GM19099 (cell line): ENCODE results near the gene PTOV1.

Experiments
- POLR2A ChIP-seq: IDR thresholded peaks from 3 replicates; pipeline ENCODE4 v1.6.1; 2011; ENCODE audit warnings: low read depth; ENCODE audit not compliant: insufficient read length; ENCODE audit errors: extremely low read depth

Gene PTOV1

DNA sequence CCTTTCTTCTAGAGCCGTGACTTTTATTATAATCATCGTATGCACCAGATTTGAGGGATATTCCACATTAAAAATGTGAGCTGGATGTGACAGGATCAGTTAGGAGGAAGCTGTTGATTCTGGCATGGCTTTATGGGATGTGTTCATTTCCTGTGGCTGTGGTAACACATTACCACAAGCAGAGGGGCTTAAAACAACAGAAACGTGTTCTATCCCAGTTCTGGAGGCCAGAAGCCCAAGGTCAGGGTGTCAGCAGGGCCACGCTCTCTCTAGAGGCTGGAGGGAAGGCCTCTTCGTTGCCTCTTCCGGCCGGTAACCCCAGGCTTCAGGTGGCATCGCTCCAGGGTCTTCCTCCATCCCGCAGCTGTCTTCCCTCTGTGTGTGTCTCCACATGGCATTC, 18.4 kb upstream of the PTOV1 start:
- no peak for TF ChIP-seq POLR2A

DNA sequence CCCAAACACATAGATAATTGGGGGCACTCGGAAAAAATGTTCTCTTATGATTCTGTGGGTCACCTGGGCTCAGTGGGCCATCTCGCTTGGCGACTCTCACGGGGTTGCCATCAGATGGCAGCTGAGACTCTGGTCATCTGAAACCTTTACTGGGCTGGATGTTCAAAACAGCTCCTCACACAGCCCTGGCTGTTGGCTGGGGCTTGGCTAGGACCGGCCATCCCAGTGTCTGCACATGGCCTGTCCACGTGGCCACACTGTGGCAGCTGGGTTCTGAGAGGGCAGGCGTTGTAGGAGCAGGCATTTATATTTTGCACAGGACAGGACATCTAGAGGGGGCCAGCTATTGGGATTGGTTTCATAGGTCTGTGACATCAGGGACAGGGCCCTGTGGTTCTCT, 17.4 kb upstream of the PTOV1 start:
- TF ChIP-seq POLR2A, result no peak

DNA sequence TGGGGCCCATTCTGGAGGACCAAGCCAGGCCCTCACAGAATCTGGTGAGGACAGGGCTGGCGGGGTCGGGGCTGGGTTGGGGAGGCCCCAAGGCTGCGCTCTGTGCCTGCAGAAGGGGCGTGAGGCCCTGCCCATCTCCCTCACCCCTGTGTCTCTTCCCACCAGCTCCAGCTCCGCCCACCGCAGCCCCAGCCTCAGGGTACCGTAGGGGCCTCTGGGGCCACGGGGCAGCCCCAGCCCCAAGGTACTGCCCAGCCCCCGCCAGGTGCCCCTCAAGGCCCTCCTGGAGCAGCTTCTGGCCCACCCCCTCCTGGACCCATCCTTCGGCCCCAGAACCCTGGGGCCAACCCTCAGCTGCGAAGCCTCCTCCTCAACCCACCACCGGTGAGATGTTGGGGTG, 15.4 kb upstream of the PTOV1 start:
- TF ChIP-seq POLR2A, result no peak

DNA sequence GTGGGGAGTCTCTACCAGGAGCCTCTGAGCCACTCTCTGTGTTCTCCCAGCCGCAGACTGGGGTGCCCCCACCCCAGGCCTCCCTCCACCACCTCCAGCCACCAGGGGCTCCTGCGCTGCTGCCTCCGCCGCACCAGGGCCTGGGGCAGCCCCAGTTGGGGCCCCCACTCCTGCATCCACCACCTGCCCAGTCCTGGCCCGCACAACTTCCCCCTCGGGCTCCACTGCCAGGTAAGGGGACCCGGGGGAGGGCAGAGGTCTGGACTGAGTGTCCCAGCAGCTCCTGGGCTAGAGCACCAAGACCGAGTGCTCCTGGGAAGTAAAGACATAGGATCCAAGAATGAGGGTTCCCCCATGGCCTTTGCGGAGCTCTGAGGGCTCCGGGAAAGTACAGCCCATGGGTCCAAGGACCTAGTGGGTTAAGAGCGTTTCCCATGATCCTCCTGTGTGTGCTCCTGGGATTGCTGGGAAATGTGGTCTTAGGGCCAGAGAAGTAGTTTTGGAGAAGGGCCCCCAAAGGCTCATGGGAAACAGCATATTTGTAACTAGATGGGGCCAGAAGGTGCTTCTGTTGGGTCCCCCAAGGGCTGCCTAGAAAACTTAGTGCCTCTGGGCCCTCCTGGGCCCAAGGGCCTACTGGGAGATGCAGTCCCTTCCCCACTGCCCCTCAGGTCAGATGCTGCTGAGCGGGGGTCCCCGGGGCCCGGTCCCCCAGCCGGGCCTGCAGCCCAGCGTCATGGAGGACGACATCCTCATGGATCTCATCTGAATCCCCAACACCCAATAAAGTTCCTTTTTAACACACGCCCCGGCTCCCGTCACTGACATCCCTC, 14.6 kb upstream of the PTOV1 start:
- no peak for TF ChIP-seq POLR2A

DNA sequence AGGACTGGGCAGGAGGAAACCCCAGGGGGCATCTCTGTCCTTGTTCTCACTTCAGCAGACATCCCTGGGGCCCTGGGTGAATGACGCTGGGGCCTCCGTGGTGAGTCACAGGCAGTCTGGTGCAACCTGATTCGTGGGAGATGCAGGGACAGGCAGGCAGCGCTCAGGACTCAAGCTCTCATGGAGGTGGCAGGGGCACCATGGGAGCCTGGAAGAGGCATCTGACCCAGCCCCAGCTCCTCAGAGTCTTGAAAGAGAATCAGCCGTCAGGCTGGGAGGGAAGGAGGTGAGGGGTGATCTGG, 14.0 kb upstream of the PTOV1 start:
- no peak for TF ChIP-seq POLR2A

DNA sequence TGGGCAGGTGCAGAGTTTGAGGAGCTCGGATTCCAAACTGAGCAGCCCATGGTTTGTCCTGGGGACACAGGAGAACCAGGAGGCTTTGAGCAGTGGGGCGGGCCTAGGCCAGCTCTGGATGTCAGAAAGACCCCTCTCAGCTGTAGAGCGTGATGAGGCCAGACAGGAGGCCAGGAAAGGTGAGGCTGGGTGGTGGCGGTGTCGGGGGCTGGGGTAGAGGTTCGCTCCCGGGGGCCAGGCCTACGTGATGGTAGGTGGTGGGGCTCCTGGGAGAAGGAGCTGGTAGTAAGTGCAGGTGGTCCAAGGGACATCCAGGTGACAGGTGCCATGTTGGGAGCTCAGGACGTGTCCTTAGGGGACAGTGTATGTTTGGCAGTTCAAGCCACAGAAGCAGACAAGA, 13.5 kb upstream of the PTOV1 start:
- TF ChIP-seq POLR2A, result no peak

DNA sequence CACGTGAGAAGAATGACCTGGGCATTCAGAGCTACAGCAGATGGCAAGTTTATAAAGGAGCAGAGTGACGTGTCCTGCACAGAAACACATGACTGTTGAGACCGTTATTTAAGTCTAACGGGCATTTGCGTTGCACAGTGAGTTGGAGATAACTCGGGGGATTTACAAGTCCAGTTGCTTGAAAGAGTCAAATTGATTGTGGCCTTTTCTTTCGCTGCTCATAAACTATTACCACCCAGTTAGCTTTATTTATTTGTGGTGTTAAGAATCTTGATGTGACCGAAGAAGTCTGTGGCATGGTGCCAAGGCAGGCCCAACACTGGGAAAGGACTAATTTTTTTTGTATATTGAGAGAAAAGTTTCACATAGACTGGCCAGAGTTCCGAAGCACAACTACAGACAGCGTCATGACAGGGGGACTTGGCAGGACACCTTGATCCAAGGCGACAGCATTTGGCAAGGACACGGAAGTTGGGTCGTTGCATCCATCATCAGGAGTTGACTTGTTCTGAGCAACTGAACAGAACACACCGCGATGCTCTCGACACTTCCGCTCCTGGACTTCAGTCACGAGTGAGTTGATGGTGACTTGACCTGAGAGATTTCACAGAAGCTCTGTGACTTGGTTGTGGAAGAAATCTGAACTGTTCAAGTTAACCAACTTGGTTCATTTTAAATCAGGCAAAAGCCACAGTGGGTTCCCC, 11.9 kb upstream of the PTOV1 start:
- TF ChIP-seq POLR2A, result no peak

DNA sequence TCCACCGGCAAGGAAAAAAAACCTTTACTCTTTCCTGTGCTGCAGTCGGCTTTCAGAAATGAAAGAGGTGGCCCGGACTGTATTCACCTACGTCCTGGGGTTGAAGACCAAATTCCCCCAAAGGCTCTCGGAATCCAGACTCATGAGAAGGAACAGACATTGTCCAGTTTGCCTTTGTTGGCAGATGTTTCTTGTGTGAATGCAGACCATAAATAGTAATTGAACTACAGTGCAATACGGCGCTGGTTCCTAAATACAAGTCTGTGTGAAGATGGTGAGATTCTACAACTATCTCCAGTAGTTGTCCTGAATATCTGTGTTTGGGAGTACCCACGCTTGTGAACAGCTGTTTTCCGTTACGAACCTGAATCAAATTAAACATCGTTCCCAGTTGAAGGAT, 11.2 kb upstream of the PTOV1 start:
- TF ChIP-seq POLR2A, result no peak

DNA sequence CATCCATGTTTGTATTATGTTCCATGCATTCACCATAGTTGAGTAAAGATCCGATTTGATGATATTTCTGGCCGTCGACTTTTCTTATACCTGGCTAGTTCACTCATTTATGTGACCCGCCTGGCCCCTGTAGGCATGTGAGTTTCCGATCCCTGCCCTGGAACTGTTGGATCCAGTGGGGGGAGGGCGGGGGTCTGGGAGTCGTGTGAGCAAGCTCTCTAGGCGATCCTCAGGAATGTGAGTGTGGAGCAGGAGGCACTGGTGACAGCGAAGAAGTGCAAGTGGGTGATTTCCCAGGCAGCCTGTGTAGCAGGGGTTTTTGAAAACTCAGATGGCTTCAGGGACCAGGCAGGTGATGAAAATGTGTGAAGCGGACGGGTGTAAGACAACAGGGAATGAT, 10.6 kb upstream of the PTOV1 start:
- no peak for TF ChIP-seq POLR2A

DNA sequence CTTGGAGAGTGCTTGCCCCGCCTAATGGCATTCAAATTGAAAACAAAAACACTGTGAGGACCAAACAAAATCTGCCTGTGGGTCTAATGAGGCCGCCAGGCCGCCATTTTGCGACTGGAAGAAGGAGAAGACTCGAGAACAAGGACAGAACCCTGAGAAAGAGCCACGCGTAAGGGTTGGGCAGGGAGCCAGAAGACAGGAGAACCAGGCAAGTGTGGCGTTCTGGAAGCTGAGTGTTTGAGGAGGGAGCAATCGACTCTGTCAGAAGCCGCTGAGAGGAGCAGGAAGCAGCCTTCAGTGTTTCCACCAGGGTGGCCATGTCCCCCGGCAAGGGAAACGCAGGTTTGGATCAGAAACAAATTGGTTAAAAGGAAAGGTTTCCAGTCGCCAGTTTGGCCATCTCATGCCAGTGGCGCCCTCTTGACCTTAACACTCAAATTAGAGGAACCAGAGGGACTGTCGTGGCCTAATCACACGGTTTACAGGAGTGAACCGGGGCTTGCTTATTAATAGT, 10.2 kb upstream of the PTOV1 start:
- no peak for TF ChIP-seq POLR2A

DNA sequence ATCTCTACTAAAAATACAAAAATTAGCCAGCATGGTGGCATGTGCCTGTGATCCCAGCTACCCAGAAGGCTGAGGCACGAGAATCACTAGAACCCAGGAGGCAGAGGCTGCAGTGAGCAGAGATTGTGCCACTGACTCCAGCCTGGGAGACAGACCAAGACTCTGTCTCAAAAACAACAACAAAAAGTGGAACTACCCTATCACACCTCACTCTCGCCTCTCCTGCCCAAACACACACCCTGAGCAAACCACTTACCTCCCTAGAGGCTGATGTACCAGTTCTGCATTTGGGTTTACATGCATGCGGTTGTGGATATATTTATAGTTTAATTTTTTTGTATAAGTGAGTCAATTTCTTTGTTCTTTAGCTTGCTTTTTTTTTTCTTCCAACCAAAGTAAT, 7.7 kb upstream of the PTOV1 start:
- TF ChIP-seq POLR2A, result no peak

DNA sequence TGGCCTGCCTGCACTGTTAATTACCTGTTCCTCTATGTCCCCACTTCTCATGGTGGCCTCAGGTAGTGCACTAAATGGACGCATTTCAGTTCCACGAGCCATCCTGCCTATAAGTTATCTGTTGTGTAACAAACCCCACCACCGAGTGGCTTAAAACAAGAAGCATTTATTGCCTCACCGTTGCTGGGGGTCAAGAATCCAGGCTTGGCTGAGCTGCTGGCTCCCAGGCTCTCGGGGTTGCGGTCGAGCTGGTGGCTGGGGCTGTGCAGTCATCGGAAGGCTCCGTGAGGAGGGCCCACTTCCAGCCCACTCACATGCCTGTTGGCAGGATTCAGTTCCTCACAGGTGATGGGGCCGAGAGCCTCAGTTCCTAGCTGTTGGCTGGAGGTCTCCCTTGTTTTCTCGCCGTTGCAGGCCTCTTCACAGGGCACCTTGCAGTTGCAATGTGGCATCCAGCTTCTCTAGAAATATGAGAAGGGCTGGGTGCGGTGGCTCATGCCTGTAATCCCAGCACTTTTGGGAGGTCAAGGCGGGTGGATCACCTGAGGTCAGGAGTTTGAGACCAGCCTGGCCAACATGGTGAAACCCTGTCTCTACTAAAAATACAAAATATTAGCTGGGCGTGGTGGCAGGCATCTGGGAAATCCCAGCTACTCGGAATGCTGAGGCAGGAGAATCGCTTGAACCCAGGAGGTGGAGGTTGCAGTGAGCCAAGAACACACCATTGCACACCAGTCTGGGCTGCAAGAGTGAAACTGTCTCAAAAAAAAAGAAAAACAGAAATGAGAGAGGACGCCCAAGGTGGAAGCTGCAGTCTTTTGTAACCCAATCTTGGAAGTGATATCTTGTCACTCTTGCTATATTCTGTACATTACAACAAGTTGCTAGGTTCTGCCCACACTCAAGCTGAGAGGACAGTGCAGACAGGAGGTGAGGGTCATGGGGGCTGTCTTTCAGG, 6.5 kb upstream of the PTOV1 start:
- TF ChIP-seq POLR2A, result no peak

DNA sequence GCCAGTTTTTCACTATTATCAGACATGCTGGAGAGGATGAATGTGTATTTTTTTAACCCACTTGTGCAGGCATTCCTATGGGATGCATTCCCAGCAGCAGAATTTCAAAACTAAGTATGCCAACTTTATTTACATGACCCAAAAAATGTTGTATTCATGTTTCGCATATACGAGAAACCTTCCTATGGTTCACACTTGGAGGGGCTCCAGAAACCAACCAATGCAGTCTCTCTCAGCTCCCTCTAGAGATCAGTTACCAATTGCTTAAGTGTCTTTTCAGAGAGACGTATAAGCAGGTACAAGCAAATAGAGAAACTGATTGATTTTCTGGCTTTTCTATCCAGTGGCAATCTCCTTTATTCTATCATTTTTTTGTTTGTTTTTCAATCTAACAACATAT, 5.5 kb upstream of the PTOV1 start:
- TF ChIP-seq POLR2A, result no peak

DNA sequence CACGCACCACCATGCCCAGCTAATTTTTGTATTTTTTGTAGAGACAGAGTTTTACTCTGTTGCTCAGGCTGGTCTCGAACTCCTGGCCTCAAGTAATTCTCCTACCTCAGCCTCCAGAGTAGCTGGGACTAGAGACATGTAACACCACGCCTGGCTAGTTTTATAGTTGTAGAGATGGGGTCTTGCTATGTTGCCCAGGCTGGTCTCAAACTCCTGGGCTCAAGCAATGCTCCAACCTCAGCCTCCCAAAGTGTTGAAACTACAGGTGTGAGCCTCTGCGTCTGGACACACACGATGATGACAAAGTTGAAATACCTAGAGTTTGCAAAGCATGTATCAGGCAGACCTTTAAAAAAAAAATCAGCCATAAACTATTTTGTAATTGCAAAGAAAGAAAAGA, 4.6 kb upstream of the PTOV1 start:
- no peak for TF ChIP-seq POLR2A
